Measurements from ENCODE around the gene LRRC2. TPM values are rescaled to one million over a fixed set of nuclear protein-coding genes. Genes with fewer than 3 reads are reported as not detected.

The LRRC2 gene
- under 1 TPM; 0.32 to 0.83 (median 0.55) TPM for total RNA-seq

- intact Hi-C loops (cut with DNase I) = no loop called here
- WGBS = 9% methylated on average over 11 of the region's 39 CpGs
- peaks cover 0 to 27% (median 3%) of the 10 kb centered on the region in 4 donors for H3K27me3 ChIP-seq
- H3K36me3 ChIP-seq = no peaks in the 10 kb centered on the region
- DNase-seq (ENCODE audit: extremely low spot score) = no peak
- TF ChIP-seq POLR2AphosphoS5 (IDR thresholded peaks at IDR 0.05) (peak in 1 of 2 donors; percentile 13), CTCF (IDR thresholded peaks at IDR 0.05) (no peak), EP300 (IDR thresholded peaks at IDR 0.05) (no peak), POLR2A (IDR thresholded peaks at IDR 0.05; ENCODE audit: low read depth) (peak; percentile 16)
- peak within 1 kb of the TSS; percentile 53 to 67 (median 59) for H3K4me3 ChIP-seq
- peaks cover 0 to 11% (median 5%) of the 10 kb centered on the region in 4 donors for H3K9me3 ChIP-seq
- H3K27ac ChIP-seq (replicated peaks in 1 of 4) = no peak within 1 kb of the TSS
- peaks cover 11 to 18% (median 15%) of the 10 kb centered on the region in 4 donors for H3K4me1 ChIP-seq
Measured at GRCh38 chr3:46566040-46566641, at the start of gene LRRC2. LRRC2 (minus strand) TSS chr3:46566302; CDS start chr3:46551591, 14,711 bp downstream.

GRCh38 chr3:46615050-46615775, 49.1 kb upstream of the LRRC2 start:
- no peaks in the 10 kb centered on the region for H3K9me3 ChIP-seq
- TF ChIP-seq POLR2AphosphoS5 (IDR thresholded peaks at IDR 0.05) = no peak
- TF ChIP-seq EP300 (IDR thresholded peaks at IDR 0.05) = no peak
- TF ChIP-seq CTCF (IDR thresholded peaks at IDR 0.05) = no peak
- no peak for TF ChIP-seq POLR2A (IDR thresholded peaks at IDR 0.05; ENCODE audit: low read depth)
- intact Hi-C loops (cut with DNase I) = no loop called here
- no peak overlapping the region for H3K4me3 ChIP-seq
- WGBS = 79% methylated on average over 9 of the region's 9 CpGs
- no peaks in the 10 kb centered on the region for H3K36me3 ChIP-seq
- DNase-seq (ENCODE audit: extremely low spot score) = peak; percentile 45
- no peak overlapping the region for H3K27ac ChIP-seq (replicated peaks in 1 of 4)
- H3K27me3 ChIP-seq = peaks cover 0 to 27% (median 0%) of the 10 kb centered on the region in 4 donors
- no peaks in the 10 kb centered on the region for H3K4me1 ChIP-seq

- intact Hi-C loops (cut with DNase I) = no loop called here
- Histone ChIP-seq H3K27me3 (peaks cover 0 to 27% (median 0%) of the 10 kb centered on the region in 4 donors), H3K9me3 (no peaks in the 10 kb centered on the region), H3K27ac (replicated peaks in 1 of 4) (no peak overlapping the region), H3K4me1 (no peaks in the 10 kb centered on the region), H3K4me3 (no peak overlapping the region), H3K36me3 (no peaks in the 10 kb centered on the region)
- DNase-seq (ENCODE audit: extremely low spot score) = no peak
- WGBS = 83% methylated on average over 4 of the region's 4 CpGs
- TF ChIP-seq POLR2AphosphoS5 (IDR thresholded peaks at IDR 0.05) = no peak
- no peak for TF ChIP-seq EP300 (IDR thresholded peaks at IDR 0.05)
- no peak for TF ChIP-seq CTCF (IDR thresholded peaks at IDR 0.05)
- TF ChIP-seq POLR2A (IDR thresholded peaks at IDR 0.05; ENCODE audit: low read depth) = no peak
Measured at GRCh38 chr3:46614431-46614830, 48.3 kb upstream of the LRRC2 start.

GRCh38 chr3:46613313-46614005, 47.4 kb upstream of the LRRC2 start:
- intact Hi-C loops (cut with DNase I) = no loop called here
- H3K9me3 ChIP-seq = no peaks in the 10 kb centered on the region
- no peaks in the 10 kb centered on the region for H3K36me3 ChIP-seq
- H3K4me3 ChIP-seq = no peak overlapping the region
- peaks cover 0 to 20% (median 0%) of the 10 kb centered on the region in 4 donors for H3K27me3 ChIP-seq
- peak; percentile 72 for DNase-seq (ENCODE audit: extremely low spot score)
- no peaks in the 10 kb centered on the region for H3K4me1 ChIP-seq
- TF ChIP-seq POLR2AphosphoS5 (IDR thresholded peaks at IDR 0.05) (no peak), CTCF (IDR thresholded peaks at IDR 0.05) (no peak), EP300 (IDR thresholded peaks at IDR 0.05) (no peak), POLR2A (IDR thresholded peaks at IDR 0.05; ENCODE audit: low read depth) (no peak)
- 77% methylated on average over 10 of the region's 10 CpGs for WGBS
- H3K27ac ChIP-seq (replicated peaks in 1 of 4) = no peak overlapping the region

All from esophagus muscularis mucosa (tissue), 4 donors.